ENCODE measurements around the gene APBA3.

DNA sequence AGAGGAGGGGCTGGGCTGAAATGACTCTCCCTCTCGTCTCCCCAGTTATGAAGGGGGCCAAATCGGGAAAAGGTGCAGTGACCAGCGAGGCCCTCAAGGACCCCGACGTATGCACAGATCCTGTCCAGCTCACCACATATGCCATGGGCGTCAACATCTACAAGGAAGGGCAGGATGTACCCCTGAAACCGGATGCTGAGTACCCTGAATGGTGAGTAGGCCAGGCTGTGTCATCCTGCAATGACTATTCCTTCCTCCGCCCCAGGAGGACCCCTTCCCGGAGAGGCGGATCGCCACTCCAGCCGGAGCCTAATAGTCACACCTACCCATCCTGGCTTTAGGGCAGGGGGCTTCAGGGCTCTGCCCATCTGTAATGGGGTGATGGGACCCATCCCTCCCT is 3.6 kb upstream of the APBA3 start:
- TF ChIP-seq, protein P1, sequence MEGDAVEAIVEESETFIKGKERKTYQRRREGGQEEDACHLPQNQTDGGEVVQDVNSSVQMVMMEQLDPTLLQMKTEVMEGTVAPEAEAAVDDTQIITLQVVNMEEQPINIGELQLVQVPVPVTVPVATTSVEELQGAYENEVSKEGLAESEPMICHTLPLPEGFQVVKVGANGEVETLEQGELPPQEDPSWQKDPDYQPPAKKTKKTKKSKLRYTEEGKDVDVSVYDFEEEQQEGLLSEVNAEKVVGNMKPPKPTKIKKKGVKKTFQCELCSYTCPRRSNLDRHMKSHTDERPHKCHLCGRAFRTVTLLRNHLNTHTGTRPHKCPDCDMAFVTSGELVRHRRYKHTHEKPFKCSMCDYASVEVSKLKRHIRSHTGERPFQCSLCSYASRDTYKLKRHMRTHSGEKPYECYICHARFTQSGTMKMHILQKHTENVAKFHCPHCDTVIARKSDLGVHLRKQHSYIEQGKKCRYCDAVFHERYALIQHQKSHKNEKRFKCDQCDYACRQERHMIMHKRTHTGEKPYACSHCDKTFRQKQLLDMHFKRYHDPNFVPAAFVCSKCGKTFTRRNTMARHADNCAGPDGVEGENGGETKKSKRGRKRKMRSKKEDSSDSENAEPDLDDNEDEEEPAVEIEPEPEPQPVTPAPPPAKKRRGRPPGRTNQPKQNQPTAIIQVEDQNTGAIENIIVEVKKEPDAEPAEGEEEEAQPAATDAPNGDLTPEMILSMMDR (conservative IDR thresholded peaks at IDR 0.05; ENCODE audit: low read depth in 2 of 2): no peak
- TF ChIP-seq, protein P2, sequence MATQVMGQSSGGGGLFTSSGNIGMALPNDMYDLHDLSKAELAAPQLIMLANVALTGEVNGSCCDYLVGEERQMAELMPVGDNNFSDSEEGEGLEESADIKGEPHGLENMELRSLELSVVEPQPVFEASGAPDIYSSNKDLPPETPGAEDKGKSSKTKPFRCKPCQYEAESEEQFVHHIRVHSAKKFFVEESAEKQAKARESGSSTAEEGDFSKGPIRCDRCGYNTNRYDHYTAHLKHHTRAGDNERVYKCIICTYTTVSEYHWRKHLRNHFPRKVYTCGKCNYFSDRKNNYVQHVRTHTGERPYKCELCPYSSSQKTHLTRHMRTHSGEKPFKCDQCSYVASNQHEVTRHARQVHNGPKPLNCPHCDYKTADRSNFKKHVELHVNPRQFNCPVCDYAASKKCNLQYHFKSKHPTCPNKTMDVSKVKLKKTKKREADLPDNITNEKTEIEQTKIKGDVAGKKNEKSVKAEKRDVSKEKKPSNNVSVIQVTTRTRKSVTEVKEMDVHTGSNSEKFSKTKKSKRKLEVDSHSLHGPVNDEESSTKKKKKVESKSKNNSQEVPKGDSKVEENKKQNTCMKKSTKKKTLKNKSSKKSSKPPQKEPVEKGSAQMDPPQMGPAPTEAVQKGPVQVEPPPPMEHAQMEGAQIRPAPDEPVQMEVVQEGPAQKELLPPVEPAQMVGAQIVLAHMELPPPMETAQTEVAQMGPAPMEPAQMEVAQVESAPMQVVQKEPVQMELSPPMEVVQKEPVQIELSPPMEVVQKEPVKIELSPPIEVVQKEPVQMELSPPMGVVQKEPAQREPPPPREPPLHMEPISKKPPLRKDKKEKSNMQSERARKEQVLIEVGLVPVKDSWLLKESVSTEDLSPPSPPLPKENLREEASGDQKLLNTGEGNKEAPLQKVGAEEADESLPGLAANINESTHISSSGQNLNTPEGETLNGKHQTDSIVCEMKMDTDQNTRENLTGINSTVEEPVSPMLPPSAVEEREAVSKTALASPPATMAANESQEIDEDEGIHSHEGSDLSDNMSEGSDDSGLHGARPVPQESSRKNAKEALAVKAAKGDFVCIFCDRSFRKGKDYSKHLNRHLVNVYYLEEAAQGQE (IDR thresholded peaks at IDR 0.05; ENCODE audit: unreplicated experiment): no peak
- TF ChIP-seq EZH2 (IDR thresholded peaks at IDR 0.05; ENCODE audit: low read depth, unreplicated experiment) (no peak), POLR2AphosphoS5 (IDR thresholded peaks at IDR 0.05; ENCODE audit: low read depth) (no peak), CREB1 (CRISPR knock-in tag; IDR thresholded peaks at IDR 0.05; ENCODE audit: low read depth) (no peak), JUNB (IDR thresholded peaks at IDR 0.05; ENCODE audit: unreplicated experiment) (no peak), EZH2phosphoT487 (IDR thresholded peaks at IDR 0.05; ENCODE audit: unreplicated experiment) (no peak), NANOG (IDR thresholded peaks at IDR 0.05; ENCODE audit: borderline replicate concordance) (no peak), STAT1 (IDR thresholded peaks at IDR 0.05; ENCODE audit: unreplicated experiment) (no peak)
- TF ChIP-seq, protein P3, sequence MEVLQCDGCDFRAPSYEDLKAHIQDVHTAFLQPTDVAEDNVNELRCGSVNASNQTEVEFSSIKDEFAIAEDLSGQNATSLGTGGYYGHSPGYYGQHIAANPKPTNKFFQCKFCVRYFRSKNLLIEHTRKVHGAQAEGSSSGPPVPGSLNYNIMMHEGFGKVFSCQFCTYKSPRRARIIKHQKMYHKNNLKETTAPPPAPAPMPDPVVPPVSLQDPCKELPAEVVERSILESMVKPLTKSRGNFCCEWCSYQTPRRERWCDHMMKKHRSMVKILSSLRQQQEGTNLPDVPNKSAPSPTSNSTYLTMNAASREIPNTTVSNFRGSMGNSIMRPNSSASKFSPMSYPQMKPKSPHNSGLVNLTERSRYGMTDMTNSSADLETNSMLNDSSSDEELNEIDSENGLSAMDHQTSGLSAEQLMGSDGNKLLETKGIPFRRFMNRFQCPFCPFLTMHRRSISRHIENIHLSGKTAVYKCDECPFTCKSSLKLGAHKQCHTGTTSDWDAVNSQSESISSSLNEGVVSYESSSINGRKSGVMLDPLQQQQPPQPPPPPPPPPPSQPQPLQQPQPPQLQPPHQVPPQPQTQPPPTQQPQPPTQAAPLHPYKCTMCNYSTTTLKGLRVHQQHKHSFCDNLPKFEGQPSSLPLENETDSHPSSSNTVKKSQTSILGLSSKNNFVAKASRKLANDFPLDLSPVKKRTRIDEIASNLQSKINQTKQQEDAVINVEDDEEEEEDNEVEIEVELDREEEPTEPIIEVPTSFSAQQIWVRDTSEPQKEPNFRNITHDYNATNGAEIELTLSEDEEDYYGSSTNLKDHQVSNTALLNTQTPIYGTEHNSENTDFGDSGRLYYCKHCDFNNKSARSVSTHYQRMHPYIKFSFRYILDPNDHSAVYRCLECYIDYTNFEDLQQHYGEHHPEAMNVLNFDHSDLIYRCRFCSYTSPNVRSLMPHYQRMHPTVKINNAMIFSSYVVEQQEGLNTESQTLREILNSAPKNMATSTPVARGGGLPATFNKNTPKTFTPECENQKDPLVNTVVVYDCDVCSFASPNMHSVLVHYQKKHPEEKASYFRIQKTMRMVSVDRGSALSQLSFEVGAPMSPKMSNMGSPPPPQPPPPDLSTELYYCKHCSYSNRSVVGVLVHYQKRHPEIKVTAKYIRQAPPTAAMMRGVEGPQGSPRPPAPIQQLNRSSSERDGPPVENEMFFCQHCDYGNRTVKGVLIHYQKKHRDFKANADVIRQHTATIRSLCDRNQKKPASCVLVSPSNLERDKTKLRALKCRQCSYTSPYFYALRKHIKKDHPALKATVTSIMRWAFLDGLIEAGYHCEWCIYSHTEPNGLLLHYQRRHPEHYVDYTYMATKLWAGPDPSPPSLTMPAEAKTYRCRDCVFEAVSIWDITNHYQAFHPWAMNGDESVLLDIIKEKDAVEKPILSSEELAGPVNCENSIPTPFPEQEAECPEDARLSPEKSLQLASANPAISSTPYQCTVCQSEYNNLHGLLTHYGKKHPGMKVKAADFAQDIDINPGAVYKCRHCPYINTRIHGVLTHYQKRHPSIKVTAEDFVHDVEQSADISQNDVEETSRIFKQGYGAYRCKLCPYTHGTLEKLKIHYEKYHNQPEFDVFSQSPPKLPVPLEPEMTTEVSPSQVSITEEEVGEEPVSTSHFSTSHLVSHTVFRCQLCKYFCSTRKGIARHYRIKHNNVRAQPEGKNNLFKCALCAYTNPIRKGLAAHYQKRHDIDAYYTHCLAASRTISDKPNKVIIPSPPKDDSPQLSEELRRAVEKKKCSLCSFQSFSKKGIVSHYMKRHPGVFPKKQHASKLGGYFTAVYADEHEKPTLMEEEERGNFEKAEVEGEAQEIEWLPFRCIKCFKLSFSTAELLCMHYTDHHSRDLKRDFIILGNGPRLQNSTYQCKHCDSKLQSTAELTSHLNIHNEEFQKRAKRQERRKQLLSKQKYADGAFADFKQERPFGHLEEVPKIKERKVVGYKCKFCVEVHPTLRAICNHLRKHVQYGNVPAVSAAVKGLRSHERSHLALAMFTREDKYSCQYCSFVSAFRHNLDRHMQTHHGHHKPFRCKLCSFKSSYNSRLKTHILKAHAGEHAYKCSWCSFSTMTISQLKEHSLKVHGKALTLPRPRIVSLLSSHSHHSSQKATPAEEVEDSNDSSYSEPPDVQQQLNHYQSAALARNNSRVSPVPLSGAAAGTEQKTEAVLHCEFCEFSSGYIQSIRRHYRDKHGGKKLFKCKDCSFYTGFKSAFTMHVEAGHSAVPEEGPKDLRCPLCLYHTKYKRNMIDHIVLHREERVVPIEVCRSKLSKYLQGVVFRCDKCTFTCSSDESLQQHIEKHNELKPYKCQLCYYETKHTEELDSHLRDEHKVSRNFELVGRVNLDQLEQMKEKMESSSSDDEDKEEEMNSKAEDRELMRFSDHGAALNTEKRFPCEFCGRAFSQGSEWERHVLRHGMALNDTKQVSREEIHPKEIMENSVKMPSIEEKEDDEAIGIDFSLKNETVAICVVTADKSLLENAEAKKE (CRISPR knock-in tag; IDR thresholded peaks at IDR 0.05): no peak

Measured in GM23338 (cell line).